ENCODE results near the gene SLC35F6.

Gene SLC35F6

DNA sequence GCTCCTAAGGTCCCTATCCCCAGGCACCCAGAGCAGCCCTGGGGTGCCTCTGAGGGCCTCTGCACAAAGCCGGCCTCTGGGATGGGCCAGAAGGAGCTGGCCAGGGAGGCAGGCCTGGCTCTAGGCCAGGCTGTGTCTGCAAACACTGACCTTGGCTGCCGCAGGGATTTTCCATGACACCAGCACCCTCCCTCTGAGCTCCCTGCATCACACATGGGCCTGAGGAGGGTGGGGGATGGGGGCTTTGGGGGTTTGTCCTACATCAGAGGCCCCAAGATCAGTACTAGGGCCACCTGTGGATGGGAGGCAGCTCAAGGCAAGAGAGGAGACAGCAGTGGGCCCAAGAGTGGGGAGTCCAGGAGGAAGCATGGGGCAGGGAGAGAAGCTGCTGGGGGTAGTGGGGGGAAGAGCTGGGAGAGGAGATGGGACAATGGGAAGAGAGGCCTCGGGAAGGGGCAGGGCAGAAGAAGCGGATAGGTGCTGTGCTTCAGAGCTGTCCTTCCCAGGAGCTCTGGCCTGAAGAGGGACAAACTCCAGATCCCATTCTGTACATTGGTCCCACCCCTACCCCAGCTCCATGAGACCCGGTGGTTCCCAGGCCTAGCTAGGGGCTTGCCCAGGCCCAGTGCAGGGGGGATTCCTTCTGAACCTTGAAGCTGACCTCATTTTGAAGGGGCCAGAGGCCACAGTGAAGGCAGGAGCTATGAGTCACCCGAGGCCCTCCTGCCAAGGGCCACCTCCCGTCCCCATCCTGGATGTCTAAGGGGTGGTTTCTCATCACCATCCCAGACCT is 43.6 kb upstream of the SLC35F6 start:
- TF ChIP-seq, protein P1, sequence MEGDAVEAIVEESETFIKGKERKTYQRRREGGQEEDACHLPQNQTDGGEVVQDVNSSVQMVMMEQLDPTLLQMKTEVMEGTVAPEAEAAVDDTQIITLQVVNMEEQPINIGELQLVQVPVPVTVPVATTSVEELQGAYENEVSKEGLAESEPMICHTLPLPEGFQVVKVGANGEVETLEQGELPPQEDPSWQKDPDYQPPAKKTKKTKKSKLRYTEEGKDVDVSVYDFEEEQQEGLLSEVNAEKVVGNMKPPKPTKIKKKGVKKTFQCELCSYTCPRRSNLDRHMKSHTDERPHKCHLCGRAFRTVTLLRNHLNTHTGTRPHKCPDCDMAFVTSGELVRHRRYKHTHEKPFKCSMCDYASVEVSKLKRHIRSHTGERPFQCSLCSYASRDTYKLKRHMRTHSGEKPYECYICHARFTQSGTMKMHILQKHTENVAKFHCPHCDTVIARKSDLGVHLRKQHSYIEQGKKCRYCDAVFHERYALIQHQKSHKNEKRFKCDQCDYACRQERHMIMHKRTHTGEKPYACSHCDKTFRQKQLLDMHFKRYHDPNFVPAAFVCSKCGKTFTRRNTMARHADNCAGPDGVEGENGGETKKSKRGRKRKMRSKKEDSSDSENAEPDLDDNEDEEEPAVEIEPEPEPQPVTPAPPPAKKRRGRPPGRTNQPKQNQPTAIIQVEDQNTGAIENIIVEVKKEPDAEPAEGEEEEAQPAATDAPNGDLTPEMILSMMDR (IDR thresholded peaks at IDR 0.05; ENCODE audit: control extremely low read depth, extremely low read depth, low read depth, missing control alignments), result no peak
- DNase-seq (ENCODE audit: extremely low spot score), result no peak
- ChIA-PET CTCF (interaction anchor here (1.4 to 1.6 kb wide), 2 partner anchors 9 to 24 kb away, joined by 3 to 6 read pairs; no protein-coding TSS in a partner anchor), POLR2A (no interaction called here)

DNA sequence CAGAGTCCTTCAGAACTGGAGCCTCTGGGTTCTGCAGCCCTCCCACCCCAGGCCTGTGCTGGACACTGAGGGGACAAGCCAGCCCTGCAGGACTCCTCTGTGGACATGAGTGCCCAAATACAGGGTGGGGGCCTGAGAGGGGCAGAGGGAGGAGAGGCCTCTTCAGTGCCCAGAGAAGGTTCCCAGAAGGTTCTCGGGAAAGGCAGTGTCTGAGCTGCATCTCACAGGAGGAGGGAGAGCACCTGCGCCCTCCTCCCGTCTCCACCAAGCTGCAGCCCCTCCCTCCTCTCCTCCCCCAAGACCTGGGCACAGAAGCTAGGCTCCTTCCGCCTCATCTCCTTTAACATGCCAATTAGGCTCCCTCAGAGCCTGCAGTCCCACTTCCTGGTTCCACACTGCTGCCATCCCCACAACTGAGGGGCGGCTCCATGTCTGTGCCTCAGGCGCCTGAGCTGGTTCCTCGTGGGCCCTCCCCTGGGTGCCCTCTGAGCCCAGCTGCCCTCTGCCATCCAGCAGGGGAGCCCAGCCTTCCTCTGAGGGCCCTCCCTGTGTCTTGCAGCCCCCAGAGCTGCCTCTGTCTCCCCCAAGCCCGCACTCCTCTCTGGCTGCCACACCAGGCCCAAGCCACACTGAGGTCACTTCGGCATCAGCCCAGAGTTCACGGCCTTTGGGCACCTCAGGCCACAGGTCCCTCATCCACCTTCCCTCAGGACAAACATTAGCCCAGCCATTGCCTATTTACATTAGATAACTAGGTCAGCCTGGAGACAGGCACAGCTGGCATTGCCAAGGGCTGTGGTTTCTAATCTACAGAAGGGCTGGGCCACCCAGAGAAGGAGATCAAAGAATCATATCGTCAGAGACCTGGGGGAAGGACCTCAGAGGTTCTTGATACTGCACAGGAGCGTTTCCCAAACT is 42.7 kb upstream of the SLC35F6 start:
- TF ChIP-seq, protein P1 (IDR thresholded peaks at IDR 0.05; ENCODE audit: control extremely low read depth, extremely low read depth, low read depth, missing control alignments), result no peak
- POLR2A ChIA-PET, result no interaction called here
- no peak for DNase-seq (ENCODE audit: extremely low spot score)
- CTCF ChIA-PET, result interaction anchor here (1.4 kb wide), 1 partner anchor 24 kb away, joined by 6 read pairs; no protein-coding TSS in a partner anchor

DNA sequence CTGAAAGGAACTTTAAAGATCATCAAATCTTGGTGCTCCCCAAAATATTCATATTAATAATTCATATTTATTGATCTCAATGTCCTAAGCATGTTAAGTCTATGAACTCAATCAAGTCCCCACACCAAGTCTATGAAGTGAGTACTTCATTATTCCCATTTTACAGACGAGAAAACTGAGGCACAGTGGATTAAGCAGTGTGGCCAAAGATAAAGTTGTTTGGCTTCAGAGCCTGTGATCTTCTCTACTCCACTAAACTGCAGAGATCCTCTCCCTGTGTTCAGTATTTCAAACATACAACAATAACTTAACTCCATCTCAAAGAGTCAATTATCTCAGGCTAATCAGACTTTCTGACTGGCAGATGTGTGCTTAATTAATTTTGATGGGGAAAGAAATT is 41.8 kb upstream of the SLC35F6 start:
- ChIA-PET CTCF (no interaction called here), POLR2A (no interaction called here)
- TF ChIP-seq, protein P1 (IDR thresholded peaks at IDR 0.05; ENCODE audit: control extremely low read depth, extremely low read depth, low read depth, missing control alignments), result no peak

DNA sequence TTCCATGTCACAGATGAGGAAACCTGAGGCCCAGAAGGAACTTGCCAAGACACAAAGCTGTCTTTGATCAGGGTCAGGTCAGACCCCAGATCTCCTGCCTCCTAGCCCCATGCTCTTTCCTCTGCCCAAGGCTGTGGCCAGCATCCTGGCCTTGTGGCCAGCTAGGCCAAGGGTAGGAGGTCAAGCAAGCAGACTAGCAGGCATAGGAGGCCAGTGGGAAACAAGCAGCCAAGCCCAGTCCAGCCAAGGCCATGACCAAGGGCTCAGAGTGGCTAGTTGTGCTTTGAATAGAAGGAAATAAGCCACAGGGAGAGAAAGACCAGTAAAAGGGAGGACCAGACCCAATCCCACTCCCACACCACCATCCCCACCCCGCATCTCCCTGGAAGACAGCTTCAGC is 41.2 kb upstream of the SLC35F6 start:
- DNase-seq (ENCODE audit: extremely low spot score), result no peak
- CTCF ChIA-PET, result interaction anchor here (1.3 to 1.8 kb wide), 2 partner anchors 22 to 145 kb away, joined by 4 read pairs; no protein-coding TSS in a partner anchor
- POLR2A ChIA-PET, result no interaction called here
- TF ChIP-seq, protein P1 (IDR thresholded peaks at IDR 0.05; ENCODE audit: control extremely low read depth, extremely low read depth, low read depth, missing control alignments), result no peak

More for the DNA sequence above, 41.8 kb upstream of the SLC35F6 start:
- no peak for DNase-seq (ENCODE audit: extremely low spot score)

DNA sequence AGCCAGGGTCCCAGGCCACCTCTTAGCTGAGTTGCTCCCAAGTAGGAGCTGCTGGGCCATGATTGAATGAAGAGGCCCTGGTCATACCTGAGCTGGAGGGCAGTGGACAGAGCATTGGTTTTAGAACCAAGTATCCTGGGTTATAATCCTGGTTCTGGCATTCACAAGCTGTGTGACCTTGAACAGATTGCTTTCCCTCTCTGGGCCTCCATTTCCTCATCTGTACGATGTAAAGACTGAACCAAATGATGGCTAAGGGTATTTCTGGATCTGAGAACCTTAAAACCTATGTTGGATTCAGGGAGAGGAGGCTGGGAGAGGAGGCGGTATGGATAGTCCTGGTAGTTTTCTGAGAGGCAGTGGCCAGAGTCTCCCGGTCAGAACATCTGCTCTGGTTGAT is 40.6 kb upstream of the SLC35F6 start:
- no peak for DNase-seq (ENCODE audit: extremely low spot score)
- POLR2A ChIA-PET, result no interaction called here
- TF ChIP-seq, protein P1 (IDR thresholded peaks at IDR 0.05; ENCODE audit: control extremely low read depth, extremely low read depth, low read depth, missing control alignments), result no peak
- CTCF ChIA-PET, result interaction anchor here (1.3 to 1.8 kb wide), 2 partner anchors 21 to 146 kb away, joined by 4 read pairs; no protein-coding TSS in a partner anchor

DNA sequence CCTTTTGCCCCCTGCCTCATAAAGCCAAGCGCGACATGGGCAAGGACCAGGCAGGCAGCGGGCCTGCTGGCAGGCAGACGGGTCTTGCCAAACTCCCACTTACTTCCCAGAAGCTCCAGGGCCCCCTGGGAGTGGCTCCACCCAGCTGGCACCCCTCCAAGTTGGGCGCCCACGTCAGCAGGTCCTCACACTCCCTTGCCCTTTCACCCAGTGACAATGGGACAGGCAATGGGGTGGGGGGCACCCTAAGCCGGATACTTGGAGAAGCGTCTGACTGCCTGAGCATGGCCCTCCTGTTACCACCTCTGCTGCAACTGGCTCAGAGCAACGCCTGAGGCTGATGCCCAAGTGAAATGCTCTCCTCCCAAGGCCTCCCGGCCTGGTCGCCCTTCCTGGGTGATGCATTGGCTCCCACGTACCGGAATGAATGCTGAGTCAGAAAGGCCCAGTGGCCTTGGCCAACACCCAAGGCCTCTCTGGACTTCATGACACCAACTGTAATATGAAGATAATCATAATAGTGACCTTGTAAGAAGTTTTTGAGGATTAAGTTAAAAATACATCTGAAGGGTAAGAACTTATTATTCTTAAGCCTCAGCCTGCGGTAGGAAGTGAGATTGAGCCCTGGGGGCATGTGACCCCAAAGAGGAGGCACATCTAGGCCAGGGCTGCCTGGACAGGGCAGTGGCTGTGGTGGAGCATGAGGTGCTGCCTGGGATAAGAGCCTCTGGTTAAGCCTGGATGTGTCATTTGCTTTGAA is 39.9 kb upstream of the SLC35F6 start:
- TF ChIP-seq, protein P1 (IDR thresholded peaks at IDR 0.05; ENCODE audit: control extremely low read depth, extremely low read depth, low read depth, missing control alignments), result no peak
- CTCF ChIA-PET, result interaction anchor here (1.3 to 1.8 kb wide), 2 partner anchors 21 to 146 kb away, joined by 4 read pairs; no protein-coding TSS in a partner anchor
- POLR2A ChIA-PET, result no interaction called here
- no peak for DNase-seq (ENCODE audit: extremely low spot score)

All from GM10248 (cell line).